ENCODE data around the gene LRRC46. TPM values are rescaled to one million over a fixed set of nuclear protein-coding genes. Genes with fewer than 3 reads are reported as not detected.

LRRC46 gene
- total and polyA plus RNA-seq, 2 experiments from 2014 or later, result 0.18 to 0.35 TPM

GRCh38 chr17:47811709-47812108 lies 19.8 kb upstream of the LRRC46 start (continued):
- TF ChIP-seq REST (IDR thresholded peaks at IDR 0.05; ENCODE audit: unreplicated experiment) (no peak), EZH2 (IDR thresholded peaks at IDR 0.05; ENCODE audit: low read depth, unreplicated experiment) (no peak), ZNF462 (CRISPR knock-in tag; IDR thresholded peaks at IDR 0.05) (no peak), ZNF331 (CRISPR knock-in tag; IDR thresholded peaks at IDR 0.05; ENCODE audit: low read depth) (no peak)

Measured in GM23338 (cell line).